ENCODE data around the gene DAPL1. TPM values are rescaled to one million over a fixed set of nuclear protein-coding genes. Genes with fewer than 3 reads are reported as not detected.

The DAPL1 gene
- total RNA-seq, 1 experiment from 2014 or later, result not detected

GRCh38 chr2:158825021-158825420 lies 29.9 kb downstream of the DAPL1 start:
- Mint-ChIP-seq H3K27ac (no peak overlapping the region), H3K4me1 (peaks cover 26% of the 10 kb centered on the region), H3K9me3 (no peaks in the 10 kb centered on the region), H3K36me3 (no peaks in the 10 kb centered on the region), H3K4me3 (no peak overlapping the region), H3K27me3 (ENCODE audit: low read depth) (no peaks in the 10 kb centered on the region)
- ATAC-seq, result no peak
- DNase-seq (ENCODE audit: low spot score), result no peak
- CTCF ChIA-PET, result no interaction called here
- POLR2A ChIA-PET, result no interaction called here
- TF ChIP-seq ZNF425 (CRISPR knock-in tag; conservative IDR thresholded peaks at IDR 0.05), result no peak
- TF ChIP-seq NR2C2 (CRISPR knock-in tag; IDR thresholded peaks at IDR 0.05), result no peak
- no peak for TF ChIP-seq SMAD4 (CRISPR knock-in tag; IDR thresholded peaks at IDR 0.05)
- TF ChIP-seq GRHL2 (CRISPR knock-in tag; IDR thresholded peaks at IDR 0.05; ENCODE audit: insufficient replicate concordance, severe bottlenecking), result no peak
- no peak for TF ChIP-seq HMGXB4 (CRISPR knock-in tag; IDR thresholded peaks at IDR 0.05)
- no peak for TF ChIP-seq ARID4B (CRISPR knock-in tag; IDR thresholded peaks at IDR 0.05; ENCODE audit: borderline replicate concordance)
- no peak for TF ChIP-seq ATF6 (CRISPR knock-in tag; IDR thresholded peaks at IDR 0.05)
- TF ChIP-seq TEAD4 (CRISPR knock-in tag; IDR thresholded peaks at IDR 0.05), result no peak
- no peak for TF ChIP-seq NFATC4 (CRISPR knock-in tag; IDR thresholded peaks at IDR 0.05)
- TF ChIP-seq ZNF396 (CRISPR knock-in tag; IDR thresholded peaks at IDR 0.05; ENCODE audit: borderline replicate concordance), result no peak

GRCh38 chr2:158826965-158827364 lies 31.8 kb downstream of the DAPL1 start:
- H3K9me3 Mint-ChIP-seq, result no peaks in the 10 kb centered on the region
- H3K27ac Mint-ChIP-seq, result no peak overlapping the region
- CTCF ChIA-PET, result no interaction called here
- TF ChIP-seq ATF3 (CRISPR knock-in tag; conservative IDR thresholded peaks at IDR 0.05) (no peak), IRF1 (CRISPR knock-in tag; IDR thresholded peaks at IDR 0.05) (no peak), KAT7 (CRISPR knock-in tag; IDR thresholded peaks at IDR 0.05; ENCODE audit: borderline replicate concordance) (no peak), MLX (CRISPR knock-in tag; IDR thresholded peaks at IDR 0.05) (no peak), ZBTB21 (CRISPR knock-in tag; IDR thresholded peaks at IDR 0.05; ENCODE audit: borderline replicate concordance) (no peak)
- no peak for DNase-seq (ENCODE audit: low spot score)
- no peak overlapping the region for H3K4me3 Mint-ChIP-seq
- no peaks in the 10 kb centered on the region for H3K27me3 Mint-ChIP-seq (ENCODE audit: low read depth)
- peaks cover 19% of the 10 kb centered on the region for H3K4me1 Mint-ChIP-seq
- POLR2A ChIA-PET, result no interaction called here
- H3K36me3 Mint-ChIP-seq, result no peaks in the 10 kb centered on the region
- ATAC-seq, result no peak
